K562 (cell line): ENCODE results near the gene SEMA3A. TPM values are rescaled to one million over a fixed set of nuclear protein-coding genes. Genes with fewer than 3 reads are reported as not detected.

Experiments used
- KDM5B ChIP-seq: fragments of 200-600 bp; sonication (generic); IDR thresholded peaks from 2 replicates; pipeline ENCODE4 v1.6.1; 2012; ENCODE audit warnings: low read depth, mild to moderate bottlenecking, moderate library complexity, low read length, control low read depth, inconsistent platforms; ENCODE audit not compliant: insufficient replicate concordance
- MBD2 ChIP-seq: sonication (generic); IDR thresholded peaks from 2 replicates; pipeline ENCODE4 v1.6.1; 2016; ENCODE audit warnings: low read depth, borderline replicate concordance
- POLR2B ChIP-seq: fragments of 450-650 bp; IDR thresholded peaks from 2 replicates; pipeline ENCODE4 v1.6.1; 2018; ENCODE audit warnings: low read depth; ENCODE audit not compliant: partially characterized antibody
- POU5F1 ChIP-seq: fragments of 150-350 bp; IDR thresholded peaks from 2 replicates; pipeline ENCODE4 v1.6.1; 2014; ENCODE audit warnings: borderline replicate concordance, low read length, low read depth, mild to moderate bottlenecking; ENCODE audit not compliant: partially characterized antibody
- ZBTB17 ChIP-seq: fragments of 450-650 bp; formaldehyde crosslinking; IDR thresholded peaks from 2 replicates; pipeline ENCODE4 v1.4.0; 2020; ENCODE audit warnings: mild to moderate bottlenecking
- ZNF224 ChIP-seq: sonication (generic); formaldehyde crosslinking; IDR thresholded peaks from 2 replicates; pipeline ENCODE4 v1.8.0; 2022; ENCODE audit warnings: mild to moderate bottlenecking, missing genetic modification reagents
- polyA plus RNA-seq, 8 experiments: library from polyadenylated mRNA; depleted of rRNA in 4 of 8; stranded (reverse) in 5 of 8; unstranded in 3 of 8; fragments of >200 nt; fragmentation: Nextera tagmentation in 2 of 8; fragmentation: Illumina TruSeq in 1 of 8; extraction: Ambion mirVana in 2 of 8; extraction: Trizol in 1 of 8; gene quantifications; 2 replicates each; pipeline versions ENCODE4 v1.2.1 to v1.2.3, GENCODE V29; 2011 to 2014; ENCODE audit warnings: inconsistent platforms in 1 of 8, missing spikeins in 1 of 8
- total RNA-seq, 7 experiments: library from RNA; depleted of rRNA in 6 of 7; stranded (reverse); fragments of >200 nt in 6 of 7; fragmentation: Illumina TruSeq in 2 of 7; extraction: Trizol in 2 of 7; gene quantifications; 2 replicates each; pipeline versions ENCODE4 v1.2.1 to v1.2.3, GENCODE V29; 2011 to 2021; ENCODE audit warnings: low replicate concordance in 1 of 7
- TF ChIP-seq, protein P1 (sequence below): fragments of 450-650 bp; IDR thresholded peaks from 2 replicates; pipeline ENCODE4 v1.6.1; 2016; ENCODE audit warnings: low read depth
- TF ChIP-seq, protein P2 (sequence below): sonication (generic); formaldehyde crosslinking; IDR thresholded peaks from 2 replicates; pipeline ENCODE4 v1.8.0; 2022; ENCODE audit warnings: missing genetic modification reagents, mild to moderate bottlenecking, moderate library complexity, borderline replicate concordance

SEMA3A gene
- total and polyA plus RNA-seq, 9 of the 15 experiments (the other 6 are each of a cell fraction or from before 2014, with no cell fraction given) = 0.36 to 3.0 (median 1.1) TPM

DNA sequence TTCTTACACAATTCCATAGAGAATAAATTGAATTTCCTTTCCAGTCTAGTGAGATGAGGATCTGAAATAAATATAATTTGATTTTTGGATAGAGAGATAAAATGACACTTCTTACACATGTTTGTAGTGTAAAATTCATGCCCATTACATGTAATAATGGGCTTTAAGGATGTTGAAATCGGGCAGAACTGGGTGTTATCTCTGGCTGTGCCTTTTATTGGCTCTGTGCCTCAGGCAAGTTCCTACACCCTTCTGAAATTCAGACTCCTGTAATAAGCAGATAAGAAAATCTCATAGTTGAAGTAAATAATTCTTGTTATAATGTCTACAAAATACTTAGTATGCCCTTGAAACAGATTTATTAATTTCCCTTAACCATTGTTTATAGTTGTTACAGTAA, 125.6 kb downstream of the SEMA3A start (continued):
- TF ChIP-seq POLR2B (no peak), ZBTB17 (no peak), KDM5B (no peak), ZNF224 (CRISPR knock-in tag) (no peak), POU5F1 (no peak), MBD2 (no peak)
- TF ChIP-seq, protein P1, sequence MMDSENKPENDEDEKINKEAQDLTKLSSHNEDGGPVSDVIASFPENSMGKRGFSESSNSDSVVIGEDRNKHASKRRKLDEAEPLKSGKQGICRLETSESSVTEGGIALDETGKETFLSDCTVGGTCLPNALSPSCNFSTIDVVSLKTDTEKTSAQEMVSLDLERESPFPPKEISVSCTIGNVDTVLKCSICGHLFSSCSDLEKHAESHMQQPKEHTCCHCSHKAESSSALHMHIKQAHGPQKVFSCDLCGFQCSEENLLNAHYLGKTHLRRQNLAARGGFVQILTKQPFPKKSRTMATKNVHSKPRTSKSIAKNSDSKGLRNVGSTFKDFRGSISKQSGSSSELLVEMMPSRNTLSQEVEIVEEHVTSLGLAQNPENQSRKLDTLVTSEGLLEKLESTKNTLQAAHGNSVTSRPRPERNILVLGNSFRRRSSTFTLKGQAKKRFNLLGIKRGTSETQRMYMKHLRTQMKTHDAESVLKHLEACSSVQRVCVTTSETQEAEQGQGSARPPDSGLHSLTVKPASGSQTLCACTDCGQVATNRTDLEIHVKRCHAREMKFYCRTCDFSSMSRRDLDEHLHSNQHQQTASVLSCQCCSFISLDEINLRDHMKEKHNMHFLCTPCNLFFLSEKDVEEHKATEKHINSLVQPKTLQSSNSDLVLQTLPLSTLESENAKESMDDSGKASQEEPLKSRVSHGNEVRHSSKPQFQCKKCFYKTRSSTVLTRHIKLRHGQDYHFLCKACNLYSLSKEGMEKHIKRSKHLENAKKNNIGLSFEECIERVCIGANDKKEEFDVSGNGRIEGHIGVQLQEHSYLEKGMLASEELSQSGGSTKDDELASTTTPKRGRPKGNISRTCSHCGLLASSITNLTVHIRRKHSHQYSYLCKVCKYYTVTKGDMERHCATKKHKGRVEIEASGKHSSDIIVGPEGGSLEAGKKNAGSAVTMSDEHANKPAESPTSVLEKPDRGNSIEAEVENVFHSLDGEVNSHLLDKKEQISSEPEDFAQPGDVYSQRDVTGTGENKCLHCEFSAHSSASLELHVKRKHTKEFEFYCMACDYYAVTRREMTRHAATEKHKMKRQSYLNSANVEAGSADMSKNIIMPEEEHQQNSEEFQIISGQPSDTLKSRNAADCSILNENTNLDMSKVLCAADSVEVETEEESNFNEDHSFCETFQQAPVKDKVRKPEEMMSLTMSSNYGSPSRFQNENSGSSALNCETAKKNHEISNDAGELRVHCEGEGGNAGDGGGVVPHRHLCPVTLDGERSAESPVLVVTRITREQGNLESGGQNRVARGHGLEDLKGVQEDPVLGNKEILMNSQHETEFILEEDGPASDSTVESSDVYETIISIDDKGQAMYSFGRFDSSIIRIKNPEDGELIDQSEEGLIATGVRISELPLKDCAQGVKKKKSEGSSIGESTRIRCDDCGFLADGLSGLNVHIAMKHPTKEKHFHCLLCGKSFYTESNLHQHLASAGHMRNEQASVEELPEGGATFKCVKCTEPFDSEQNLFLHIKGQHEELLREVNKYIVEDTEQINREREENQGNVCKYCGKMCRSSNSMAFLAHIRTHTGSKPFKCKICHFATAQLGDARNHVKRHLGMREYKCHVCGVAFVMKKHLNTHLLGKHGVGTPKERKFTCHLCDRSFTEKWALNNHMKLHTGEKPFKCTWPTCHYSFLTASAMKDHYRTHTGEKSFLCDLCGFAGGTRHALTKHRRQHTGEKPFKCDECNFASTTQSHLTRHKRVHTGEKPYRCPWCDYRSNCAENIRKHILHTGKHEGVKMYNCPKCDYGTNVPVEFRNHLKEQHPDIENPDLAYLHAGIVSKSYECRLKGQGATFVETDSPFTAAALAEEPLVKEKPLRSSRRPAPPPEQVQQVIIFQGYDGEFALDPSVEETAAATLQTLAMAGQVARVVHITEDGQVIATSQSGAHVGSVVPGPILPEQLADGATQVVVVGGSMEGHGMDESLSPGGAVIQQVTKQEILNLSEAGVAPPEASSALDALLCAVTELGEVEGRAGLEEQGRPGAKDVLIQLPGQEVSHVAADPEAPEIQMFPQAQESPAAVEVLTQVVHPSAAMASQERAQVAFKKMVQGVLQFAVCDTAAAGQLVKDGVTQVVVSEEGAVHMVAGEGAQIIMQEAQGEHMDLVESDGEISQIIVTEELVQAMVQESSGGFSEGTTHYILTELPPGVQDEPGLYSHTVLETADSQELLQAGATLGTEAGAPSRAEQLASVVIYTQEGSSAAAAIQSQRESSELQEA = no peak
- TF ChIP-seq, protein P2, sequence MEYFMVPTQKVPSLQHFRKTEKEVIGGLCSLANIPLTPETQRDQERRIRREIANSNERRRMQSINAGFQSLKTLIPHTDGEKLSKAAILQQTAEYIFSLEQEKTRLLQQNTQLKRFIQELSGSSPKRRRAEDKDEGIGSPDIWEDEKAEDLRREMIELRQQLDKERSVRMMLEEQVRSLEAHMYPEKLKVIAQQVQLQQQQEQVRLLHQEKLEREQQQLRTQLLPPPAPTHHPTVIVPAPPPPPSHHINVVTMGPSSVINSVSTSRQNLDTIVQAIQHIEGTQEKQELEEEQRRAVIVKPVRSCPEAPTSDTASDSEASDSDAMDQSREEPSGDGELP (CRISPR knock-in tag) = no peak
